Mesodermal cell (in vitro differentiated cells): Measurements from ENCODE around the gene SDK1.

Source experiments
- H3K27ac ChIP-seq: 2 replicates; pipeline ENCODE4 v1.7.0; 2013; ENCODE audit warnings: mild to moderate bottlenecking, low read depth, low read length, moderate library complexity; ENCODE audit not compliant: severe bottlenecking
- H3K36me3 ChIP-seq: 2 replicates; pipeline ENCODE4 v1.7.1; 2013; ENCODE audit warnings: mild to moderate bottlenecking, low read length, moderate library complexity; ENCODE audit not compliant: control insufficient read depth, insufficient read depth
- H3K4me1 ChIP-seq: one replicate; pipeline ENCODE4 v1.7.1; 2013; ENCODE audit warnings: mild to moderate bottlenecking, low read length; ENCODE audit not compliant: insufficient read depth, control insufficient read depth, poor library complexity, severe bottlenecking
- H3K4me3 ChIP-seq: 2 replicates; pipeline ENCODE4 v1.7.0; 2013; ENCODE audit warnings: low read length, control low read depth, mild to moderate bottlenecking; ENCODE audit not compliant: insufficient read depth, poor library complexity, severe bottlenecking; ENCODE audit errors: extremely low read depth
- H3K9me3 ChIP-seq: 2 replicates; pipeline ENCODE4 v1.7.1; 2013; ENCODE audit warnings: mild to moderate bottlenecking, low read length, moderate library complexity; ENCODE audit not compliant: control insufficient read depth
- WGBS, 2 experiments: methylation state at CpG; one replicate each; pipeline ENCODE4 v1.1.5; 2013; ENCODE audit warnings: missing lambda C conversion rate in 2 of 2; ENCODE audit not compliant: insufficient coverage in 2 of 2; 5-methylcytosine and 5-hydroxymethylcytosine counted together

The SDK1 gene

GRCh38 chr7:3408814-3409595 is 108.0 kb downstream of the SDK1 start:
- Histone ChIP-seq H3K4me1 (no peaks in the 10 kb centered on the region), H3K27ac (no peak overlapping the region), H3K4me3 (no peak overlapping the region), H3K9me3 (no peaks in the 10 kb centered on the region), H3K36me3 (no peaks in the 10 kb centered on the region)
- WGBS, 2 experiments = 90 to 100% methylated on average over 1 of the region's 5 CpGs

GRCh38 chr7:3412871-3413270 is 111.8 kb downstream of the SDK1 start:
- H3K4me1 ChIP-seq = no peaks in the 10 kb centered on the region
- H3K36me3 ChIP-seq = no peaks in the 10 kb centered on the region
- 100% methylated on average over 1 of the region's 2 CpGs for WGBS, 2 experiments
- H3K9me3 ChIP-seq = no peaks in the 10 kb centered on the region
- no peak overlapping the region for H3K27ac ChIP-seq
- no peak overlapping the region for H3K4me3 ChIP-seq

- WGBS, 2 experiments = 80 to 100% methylated on average over 1 of the region's 3 CpGs
- H3K27ac ChIP-seq = no peak overlapping the region
- no peaks in the 10 kb centered on the region for H3K4me1 ChIP-seq
- no peak overlapping the region for H3K4me3 ChIP-seq
- H3K36me3 ChIP-seq = no peaks in the 10 kb centered on the region
- H3K9me3 ChIP-seq = no peaks in the 10 kb centered on the region
These were observed 114.8 kb downstream of the SDK1 start for GRCh38 chr7:3415861-3416312.

- Histone ChIP-seq H3K4me1 (no peaks in the 10 kb centered on the region), H3K27ac (no peak overlapping the region), H3K4me3 (no peak overlapping the region), H3K36me3 (no peaks in the 10 kb centered on the region), H3K9me3 (no peaks in the 10 kb centered on the region)
- 80 to 87% methylated on average over 2 to 3 of the region's 4 CpGs for WGBS, 2 experiments
These were observed 115.4 kb downstream of the SDK1 start for GRCh38 chr7:3416453-3416852.

- H3K27ac ChIP-seq = no peak overlapping the region
- H3K9me3 ChIP-seq = peaks cover 4% of the 10 kb centered on the region
- H3K4me1 ChIP-seq = peaks cover 4% of the 10 kb centered on the region
- no peak overlapping the region for H3K4me3 ChIP-seq
- no peaks in the 10 kb centered on the region for H3K36me3 ChIP-seq
These were observed 124.0 kb downstream of the SDK1 start for GRCh38 chr7:3425087-3425486.

GRCh38 chr7:3426064-3426463 is 125.0 kb downstream of the SDK1 start:
- H3K4me3 ChIP-seq = no peak overlapping the region
- WGBS, 2 experiments = 85 to 88% methylated on average over 4 of the region's 4 CpGs
- H3K4me1 ChIP-seq = peaks cover 14% of the 10 kb centered on the region
- H3K36me3 ChIP-seq = no peaks in the 10 kb centered on the region
- H3K9me3 ChIP-seq = peaks cover 4% of the 10 kb centered on the region
- H3K27ac ChIP-seq = no peak overlapping the region

- Histone ChIP-seq H3K27ac (no peak overlapping the region), H3K4me1 (peaks cover 16% of the 10 kb centered on the region), H3K9me3 (no peaks in the 10 kb centered on the region), H3K36me3 (no peaks in the 10 kb centered on the region), H3K4me3 (no peak overlapping the region)
- WGBS, 2 experiments = no CpG with 5 or more reads among the region's 1 CpG
These were observed 126.9 kb downstream of the SDK1 start for GRCh38 chr7:3427957-3428356.

GRCh38 chr7:3429981-3430380 is 128.9 kb downstream of the SDK1 start:
- WGBS, 2 experiments = 71% methylated on average over 4 of the region's 4 CpGs; no CpG with 5 or more reads in 1 of the 2 experiments
- Histone ChIP-seq H3K4me1 (peaks cover 16% of the 10 kb centered on the region), H3K27ac (no peak overlapping the region), H3K9me3 (no peaks in the 10 kb centered on the region), H3K4me3 (no peak overlapping the region), H3K36me3 (no peaks in the 10 kb centered on the region)

- Histone ChIP-seq H3K27ac (no peak overlapping the region), H3K4me1 (peaks cover 16% of the 10 kb centered on the region), H3K4me3 (no peak overlapping the region), H3K9me3 (no peaks in the 10 kb centered on the region), H3K36me3 (no peaks in the 10 kb centered on the region)
- 47 to 59% methylated on average over 6 to 7 of the region's 7 CpGs for WGBS, 2 experiments
These were observed 129.5 kb downstream of the SDK1 start for GRCh38 chr7:3430588-3430987.

GRCh38 chr7:3431306-3431705 is 130.3 kb downstream of the SDK1 start:
- no CpG with 5 or more reads among the region's 1 CpG for WGBS, 2 experiments
- H3K27ac ChIP-seq = no peak overlapping the region
- H3K4me3 ChIP-seq = no peak overlapping the region

GRCh38 chr7:3432911-3433310 is 131.9 kb downstream of the SDK1 start:
- Histone ChIP-seq H3K4me1 (peaks cover 31% of the 10 kb centered on the region), H3K9me3 (no peaks in the 10 kb centered on the region), H3K27ac (no peak overlapping the region), H3K36me3 (no peaks in the 10 kb centered on the region), H3K4me3 (no peak overlapping the region)
- WGBS, 2 experiments = 75 to 100% methylated on average over 1 to 3 of the region's 4 CpGs

More at GRCh38 chr7:3431306-3431705, 130.3 kb downstream of the SDK1 start:
- H3K9me3 ChIP-seq = no peaks in the 10 kb centered on the region
- H3K36me3 ChIP-seq = no peaks in the 10 kb centered on the region
- H3K4me1 ChIP-seq = peaks cover 16% of the 10 kb centered on the region
